Gastrocnemius medialis (tissue), 4 donors: ENCODE measurements around the gene SRGAP1.

Experiments
- POLR2A ChIP-seq, 2 donors: fragments of 450-650 bp; IDR thresholded peaks; one replicate each; pipeline ENCODE4 v1.6.1; 2017; ENCODE audit warnings: antibody characterized with exemption in 2 of 2, mild to moderate bottlenecking in 2 of 2, moderate library complexity in 2 of 2
- TF ChIP-seq, protein P1 (sequence below), 5 experiments: fragments of 450-650 bp in 3 of 5; fragments of 200-600 bp in 2 of 5; sonication (generic) in 2 of 5; IDR thresholded peaks in 4 of 5; conservative IDR thresholded peaks in 1 of 5; 1 replicate in 4 of 5; 2 replicates in 1 of 5; pipeline ENCODE4 v1.5.1; 2016 to 2019; ENCODE audit warnings: antibody characterized with exemption in 5 of 5, mild to moderate bottlenecking in 3 of 5, moderate library complexity in 3 of 5

DNA sequence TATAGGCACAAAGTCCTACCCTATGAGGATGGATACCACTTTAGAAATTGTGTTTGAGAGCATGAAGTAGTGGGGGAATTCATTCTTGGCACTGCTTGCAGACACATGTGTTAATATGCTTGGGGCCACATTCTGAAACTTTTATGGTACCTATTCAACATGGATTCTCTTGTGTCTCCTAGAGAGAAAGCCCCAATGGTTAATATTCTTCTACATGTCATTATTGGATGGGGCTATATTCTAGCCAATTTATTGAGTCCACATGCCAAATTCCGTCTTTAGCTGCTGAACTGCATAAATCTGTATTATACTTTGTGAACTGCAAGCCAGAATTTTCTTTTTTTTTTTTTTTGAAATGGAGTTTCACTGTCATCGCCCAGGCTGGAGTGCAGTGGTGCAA lies 237.6 kb downstream of the SRGAP1 start:
- TF ChIP-seq, protein P1, sequence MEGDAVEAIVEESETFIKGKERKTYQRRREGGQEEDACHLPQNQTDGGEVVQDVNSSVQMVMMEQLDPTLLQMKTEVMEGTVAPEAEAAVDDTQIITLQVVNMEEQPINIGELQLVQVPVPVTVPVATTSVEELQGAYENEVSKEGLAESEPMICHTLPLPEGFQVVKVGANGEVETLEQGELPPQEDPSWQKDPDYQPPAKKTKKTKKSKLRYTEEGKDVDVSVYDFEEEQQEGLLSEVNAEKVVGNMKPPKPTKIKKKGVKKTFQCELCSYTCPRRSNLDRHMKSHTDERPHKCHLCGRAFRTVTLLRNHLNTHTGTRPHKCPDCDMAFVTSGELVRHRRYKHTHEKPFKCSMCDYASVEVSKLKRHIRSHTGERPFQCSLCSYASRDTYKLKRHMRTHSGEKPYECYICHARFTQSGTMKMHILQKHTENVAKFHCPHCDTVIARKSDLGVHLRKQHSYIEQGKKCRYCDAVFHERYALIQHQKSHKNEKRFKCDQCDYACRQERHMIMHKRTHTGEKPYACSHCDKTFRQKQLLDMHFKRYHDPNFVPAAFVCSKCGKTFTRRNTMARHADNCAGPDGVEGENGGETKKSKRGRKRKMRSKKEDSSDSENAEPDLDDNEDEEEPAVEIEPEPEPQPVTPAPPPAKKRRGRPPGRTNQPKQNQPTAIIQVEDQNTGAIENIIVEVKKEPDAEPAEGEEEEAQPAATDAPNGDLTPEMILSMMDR (IDR thresholded peaks at IDR 0.05 in 4 of 5, conservative IDR thresholded peaks at IDR 0.05 in 1 of 5), result no peak
- TF ChIP-seq POLR2A (IDR thresholded peaks at IDR 0.05), result no peak
